IMR-90 (cell line): ENCODE data around the gene KCNK17. TPM values are rescaled to one million over a fixed set of nuclear protein-coding genes. Genes with fewer than 3 reads are reported as not detected.

Experiments used
- ATAC-seq: fragments of 200-7000 bp; cut with Tn5 transposase; 2 replicates; pipeline ENCODE4 v1.9.1; 2020; ENCODE audit warnings: low read depth, mild to moderate bottlenecking, moderate library complexity
- BruUV-seq: library from RNA; stranded (reverse); fragments of 400-500 nt; replicated peaks from 2 replicates; lab custom pipeline; 2021; lab: Mats Ljungman, UMichigan
- CTCF ChIA-PET: fragments of 300-600 bp; formaldehyde crosslinking; extraction: SDS; loops from one replicate; lab custom pipeline; 2021; ENCODE audit warnings: antibody characterized with exemption; lab: Yijun Ruan, JAX
- POLR2A ChIA-PET: fragments of 300-600 bp; sonication (Branson Sonifier 250); formaldehyde crosslinking; loops from one replicate; lab custom pipeline; 2022; ENCODE audit warnings: antibody characterized with exemption; ENCODE audit not compliant: unreplicated experiment; lab: Charles Lee
- DNase-seq: peaks from one replicate; pipeline ENCODE4 v3.0.0; 2013
- H2AFZ ChIP-seq: replicated peaks from 2 replicates; pipeline ENCODE3; 2013; ENCODE audit warnings: low read length, mild to moderate bottlenecking; ENCODE audit not compliant: poor library complexity
- H2AK5ac ChIP-seq: 2 replicates; pipeline ENCODE4 v1.6.1; 2013; ENCODE audit warnings: low read depth, low read length, inconsistent platforms
- H2AK9ac ChIP-seq: replicated peaks from 2 replicates; pipeline ENCODE3; 2013; ENCODE audit warnings: mild to moderate bottlenecking, low read depth, low read length, moderate library complexity; ENCODE audit not compliant: poor library complexity
- H2BK120ac ChIP-seq: 2 replicates; pipeline ENCODE4 v1.6.1; 2013; ENCODE audit warnings: low read depth, low read length, inconsistent platforms
- H2BK15ac ChIP-seq: 3 replicates; pipeline ENCODE4 v1.6.1; 2013; ENCODE audit warnings: low read depth, low read length, inconsistent platforms
- H2BK20ac ChIP-seq: 2 replicates; pipeline ENCODE4 v1.6.1; 2013; ENCODE audit warnings: low read depth, mild to moderate bottlenecking, inconsistent platforms, low read length, moderate library complexity
- H2BK5ac ChIP-seq: 2 replicates; pipeline ENCODE4 v1.6.1; 2013; ENCODE audit warnings: mild to moderate bottlenecking, low read depth, low read length, inconsistent platforms; ENCODE audit not compliant: poor library complexity, severe bottlenecking
- H3K14ac ChIP-seq: replicated peaks from 2 replicates; pipeline ENCODE4 v1.6.1; 2013; ENCODE audit warnings: low read depth, low read length, inconsistent platforms
- H3K18ac ChIP-seq: 2 replicates; pipeline ENCODE4 v1.6.1; 2013; ENCODE audit warnings: low read depth, low read length, control low read depth
- H3K23ac ChIP-seq: 2 replicates; pipeline ENCODE4 v1.6.1; 2013; ENCODE audit warnings: low read depth, low read length, inconsistent platforms
- H3K27ac ChIP-seq: 2 replicates; pipeline ENCODE4 v1.5.1; 2013; ENCODE audit warnings: mild to moderate bottlenecking, control low read depth, low read length; ENCODE audit not compliant: insufficient read depth
- H3K27me3 ChIP-seq: 2 replicates; pipeline ENCODE4 v1.6.1; 2013; ENCODE audit warnings: low read length; ENCODE audit not compliant: control insufficient read depth, insufficient read depth
- H3K36me3 ChIP-seq: 2 replicates; pipeline ENCODE4 v1.6.1; 2013; ENCODE audit warnings: low read length, mixed read lengths; ENCODE audit not compliant: control insufficient read depth, insufficient read depth
- H3K4ac ChIP-seq: 2 replicates; pipeline ENCODE4 v1.6.1; 2013; ENCODE audit warnings: low read depth, low read length, inconsistent platforms
- H3K4me1 ChIP-seq: 2 replicates; pipeline ENCODE4 v1.6.1; 2013; ENCODE audit warnings: low read length, mixed read lengths; ENCODE audit not compliant: control insufficient read depth, insufficient read depth
- H3K4me2 ChIP-seq: 2 replicates; pipeline ENCODE4 v1.6.1; 2013; ENCODE audit warnings: low read depth, mild to moderate bottlenecking, control low read depth, low read length, moderate library complexity
- H3K4me3 ChIP-seq: 2 replicates; pipeline ENCODE4 v1.5.1; 2013; ENCODE audit warnings: low read depth, mild to moderate bottlenecking, control low read depth, low read length, moderate library complexity; ENCODE audit not compliant: insufficient read depth
- H3K56ac ChIP-seq: 2 replicates; pipeline ENCODE4 v1.6.1; 2013; ENCODE audit warnings: low read length, inconsistent platforms; ENCODE audit not compliant: insufficient read depth; ENCODE audit errors: extremely low read depth
- H3K79me1 ChIP-seq, 2 experiments: 2 replicates each; pipeline ENCODE4 v1.6.1; 2013; ENCODE audit warnings: low read length in 2 of 2, inconsistent platforms in 1 of 2, low read depth in 1 of 2
- H3K9ac ChIP-seq: 2 replicates; pipeline ENCODE4 v1.6.1; 2013; ENCODE audit warnings: low read depth, low read length, control low read depth
- H3K9me1 ChIP-seq: 2 replicates; pipeline ENCODE4 v1.6.1; 2013; ENCODE audit warnings: low read length, inconsistent platforms; ENCODE audit not compliant: insufficient read depth
- H3K9me3 ChIP-seq: 2 replicates; pipeline ENCODE4 v1.6.1; 2013; ENCODE audit warnings: low read length; ENCODE audit not compliant: control insufficient read depth, insufficient read depth
- H4K20me1 ChIP-seq: 2 replicates; pipeline ENCODE4 v1.6.1; 2013; ENCODE audit warnings: low read length, inconsistent platforms; ENCODE audit not compliant: insufficient read depth
- H4K5ac ChIP-seq: 2 replicates; pipeline ENCODE4 v1.6.1; 2013; ENCODE audit warnings: mild to moderate bottlenecking, low read depth, low read length, control low read depth
- H4K8ac ChIP-seq, 2 experiments: 2 replicates each; pipeline ENCODE4 v1.6.1; 2013; ENCODE audit warnings: low read depth in 2 of 2, low read length in 2 of 2, control low read depth in 1 of 2, inconsistent platforms in 1 of 2
- H4K91ac ChIP-seq: 2 replicates; pipeline ENCODE4 v1.6.1; 2013; ENCODE audit warnings: low read depth, low read length, inconsistent platforms; ENCODE audit not compliant: insufficient read depth
- MXI1 ChIP-seq: IDR thresholded peaks from 2 replicates; pipeline ENCODE4 v1.6.1; 2012; ENCODE audit warnings: low read depth, mild to moderate bottlenecking, low read length, moderate library complexity, borderline replicate concordance
- NFE2L2 ChIP-seq: fragments of 150-350 bp; IDR thresholded peaks from 2 replicates; pipeline ENCODE4 v1.6.1; 2016; ENCODE audit warnings: low read depth, mild to moderate bottlenecking, low read length
- WGBS, 2 experiments: methylation state at CpG; one replicate each; pipeline versions ENCODE4 v1.1.5 to v1.1.7; 2013; ENCODE audit warnings: missing lambda C conversion rate in 2 of 2; ENCODE audit not compliant: insufficient read length in 1 of 2; ENCODE audit errors: extremely low coverage in 2 of 2; 5-methylcytosine and 5-hydroxymethylcytosine counted together
- dilution Hi-C: fragments of 300-500 bp; cut with HindIII; formaldehyde crosslinking; loops from one replicate; pipeline ENCODE4 v1.14.3; 2018; ENCODE audit warnings: low sequenced_read_pairs; ENCODE audit not compliant: unreplicated experiment
- in situ Hi-C: fragments of 300-500 bp; cut with MboI; formaldehyde crosslinking; loops from 3 replicates; pipeline ENCODE4 v1.14.3; 2019; ENCODE audit warnings: low sequenced_read_pairs, inconsistent platforms, mixed read lengths
- intact Hi-C: fragments of 100-400 bp; cut with micrococcal nuclease; formaldehyde crosslinking; loops from 2 replicates; pipeline ENCODE4 v1.10.0; 2022
- polyA plus RNA-seq, 3 experiments: library from polyadenylated mRNA; depleted of rRNA; stranded (reverse); fragments of >200 nt; gene quantifications; 2 replicates each; pipeline ENCODE4 v1.2.3, GENCODE V29; 2012; ENCODE audit warnings: low replicate concordance in 1 of 3
- total RNA-seq: library from RNA; depleted of rRNA; stranded (reverse); fragments of >200 nt; gene quantifications from 2 replicates; pipeline ENCODE4 v1.2.3, GENCODE V29; 2012

Gene KCNK17
- total and polyA plus RNA-seq, 2 of the 4 experiments (the other 2 are of a cell fraction): not detected

GRCh38 chr6:39341352-39341751, 27.1 kb upstream of the KCNK17 start:
- in situ Hi-C loops: loop anchor here (10.0 kb wide), 1 partner anchor 973 kb away; no protein-coding TSS in a partner anchor
- no peak overlapping the region for H2BK5ac ChIP-seq
- H3K9ac ChIP-seq: no peak overlapping the region
- dilution Hi-C loops: no loop called here
- TF ChIP-seq NFE2L2 (peak; percentile 46; the same call in 1 of the 2 replicates), MXI1 (no peak)
- no peak overlapping the region for H2AK9ac ChIP-seq
- H3K27ac ChIP-seq: no peak overlapping the region
- H4K20me1 ChIP-seq: no peaks in the 10 kb centered on the region
- no peak overlapping the region for H3K56ac ChIP-seq
- no peaks in the 10 kb centered on the region for H3K9me3 ChIP-seq
- H3K4me1 ChIP-seq: no peaks in the 10 kb centered on the region
- H3K4me3 ChIP-seq: no peak overlapping the region
- H3K9me1 ChIP-seq: no peaks in the 10 kb centered on the region
- H4K8ac ChIP-seq: no peak overlapping the region
- no peak overlapping the region for H3K18ac ChIP-seq
- no peak overlapping the region for H2BK120ac ChIP-seq
- ChIA-PET POLR2A (no interaction called here), CTCF (no interaction called here)
- H3K14ac ChIP-seq: no peak overlapping the region
- BruUV-seq: no TSS peak
- H3K23ac ChIP-seq: no peak overlapping the region
- H4K5ac ChIP-seq: no peak overlapping the region
- no peak overlapping the region for H4K91ac ChIP-seq
- no peak for DNase-seq
- H2AFZ ChIP-seq: no peak overlapping the region
- WGBS, 2 experiments: 57% methylated on average over 1 of the region's 3 CpGs; no CpG with 5 or more reads in 1 of the 2 experiments
- H2BK15ac ChIP-seq: no peak overlapping the region
- H3K36me3 ChIP-seq: no peaks in the 10 kb centered on the region
- no peak overlapping the region for H3K4me2 ChIP-seq
- H3K79me1 ChIP-seq: no peaks in the 10 kb centered on the region
- peaks cover 2% of the 10 kb centered on the region; the same call in 1 of the 2 replicates for H3K27me3 ChIP-seq
- H3K4ac ChIP-seq: no peak overlapping the region
- H2BK20ac ChIP-seq: no peak overlapping the region
- intact Hi-C loops: loop anchor here (10.0 kb wide), 2 partner anchors 1683 to 1723 kb away; no protein-coding TSS in a partner anchor
- no peak for ATAC-seq
- no peak overlapping the region for H2AK5ac ChIP-seq
